HCT116 (cell line): ENCODE measurements around the gene SGMS1. TPM values are rescaled to one million over a fixed set of nuclear protein-coding genes. Genes with fewer than 3 reads are reported as not detected.

ENCODE experiments used
- ATAC-seq: fragments of 200-7000 bp; cut with Tn5 transposase; 2 replicates; pipeline ENCODE4 v1.9.1; 2020; ENCODE audit warnings: mild to moderate bottlenecking, moderate library complexity
- BruUV-seq: library from RNA; stranded (reverse); fragments of 400-500 nt; replicated peaks from 2 replicates; lab custom pipeline; 2021; lab: Mats Ljungman, UMichigan
- CTCF ChIA-PET: fragments of 300-600 bp; sonication (Branson Sonifier 250); formaldehyde crosslinking; loops from one replicate; lab custom pipeline; 2021; ENCODE audit warnings: antibody characterized with exemption; lab: Charles Lee
- POLR2A ChIA-PET: fragments of 300-600, 350-600 bp; sonication (Branson Sonifier 250); formaldehyde crosslinking; loops from one replicate; lab custom pipeline; 2021; ENCODE audit warnings: antibody characterized with exemption; lab: Charles Lee
- RAD21 ChIA-PET, 2 experiments: fragments of 300-600 bp; sonication (Branson Sonifier 250); formaldehyde crosslinking; loops; one replicate each; lab custom pipeline; 2023; ENCODE audit warnings: low total read pairs in 2 of 2; ENCODE audit not compliant: uncharacterized antibody in 2 of 2, unreplicated experiment in 2 of 2, low non-redundant PET in 1 of 2; lab: Charles Lee
- DNase-seq: peaks from one replicate; pipeline ENCODE4 v3.0.0-alpha.2; 2010; ENCODE audit warnings: low read depth, low spot score
- H2AFZ ChIP-seq: fragments of 200-600 bp; shearing (Covaris generic), sonication (generic); 2 replicates; pipeline ENCODE4 v1.6.1; 2017; ENCODE audit warnings: low read depth, mixed run types, mixed read lengths, antibody characterized with exemption, low read length; ENCODE audit not compliant: poor library complexity, severe bottlenecking
- H3K27ac ChIP-seq: 2 replicates; pipeline ENCODE4 v1.5.1; 2012; ENCODE audit warnings: low read depth, low read length
- H3K27me3 ChIP-seq: fragments of 200-600 bp; sonication (generic); 2 replicates; pipeline ENCODE4 v1.6.1; 2016; ENCODE audit warnings: mixed run types, low read length, mixed read lengths; ENCODE audit not compliant: insufficient read depth
- H3K36me3 ChIP-seq, 2 experiments: fragments of 200-500 bp in 1 of 2; fragments of 200-600 bp in 1 of 2; sonication (Bioruptor generic) in 1 of 2; sonication (generic) in 1 of 2; 2 replicates each; pipeline versions ENCODE4 v1.5.1 to v1.6.1; 2014 to 2016; ENCODE audit warnings: low read length in 2 of 2, inconsistent platforms in 1 of 2, mixed read lengths in 1 of 2, mixed run types in 1 of 2; ENCODE audit not compliant: insufficient read depth in 2 of 2, control insufficient read depth in 1 of 2
- H3K4me1 ChIP-seq, 2 experiments: fragments of 200-600 bp in 1 of 2; sonication (generic) in 1 of 2; 2 replicates each; pipeline versions ENCODE4 v1.5.1 to v1.6.1; 2012 to 2017; ENCODE audit warnings: low read length in 2 of 2, inconsistent platforms in 1 of 2, mild to moderate bottlenecking in 1 of 2, mixed read lengths in 1 of 2, mixed run types in 1 of 2, moderate library complexity in 1 of 2; ENCODE audit not compliant: insufficient read depth in 2 of 2, control insufficient read depth in 1 of 2
- H3K4me2 ChIP-seq: fragments of 200-600 bp; sonication (generic); 2 replicates; pipeline ENCODE4 v1.6.1; 2017; ENCODE audit warnings: mixed run types, low read length, mixed read lengths
- H3K4me3 ChIP-seq, 2 experiments: fragments of 200-600 bp in 1 of 2; sonication (generic) in 1 of 2; replicated peaks in 1 of 2; 2 replicates each; pipeline ENCODE4 v1.5.1; 2011 to 2016; ENCODE audit warnings: low read length in 2 of 2, control low read depth in 1 of 2, low read depth in 1 of 2, mild to moderate bottlenecking in 1 of 2, mixed read lengths in 1 of 2, mixed run types in 1 of 2
- H3K79me2 ChIP-seq: fragments of 200-600 bp; sonication (generic); 2 replicates; pipeline ENCODE4 v1.6.1; 2017; ENCODE audit warnings: mild to moderate bottlenecking, mixed run types, low read length, moderate library complexity, mixed read lengths; ENCODE audit not compliant: insufficient read depth
- H3K9ac ChIP-seq: fragments of 200-600 bp; sonication (generic); 2 replicates; pipeline ENCODE4 v1.6.1; 2016; ENCODE audit warnings: low read length, mixed read lengths
- H3K9me2 ChIP-seq: fragments of 200-600 bp; sonication (generic), shearing (Covaris generic); 2 replicates; pipeline ENCODE4 v1.6.1; 2017; ENCODE audit warnings: mixed run types, mild to moderate bottlenecking, moderate library complexity; ENCODE audit not compliant: insufficient read depth
- H3K9me3 ChIP-seq, 2 experiments: fragments of 200-500 bp in 1 of 2; fragments of 200-600 bp in 1 of 2; sonication (Bioruptor generic) in 1 of 2; sonication (generic) in 1 of 2; 2 replicates each; pipeline ENCODE4 v1.6.1; 2014 to 2017; ENCODE audit warnings: low read length in 2 of 2, mixed read lengths in 2 of 2, inconsistent platforms in 1 of 2, low read depth in 1 of 2, mild to moderate bottlenecking in 1 of 2, mixed run types in 1 of 2, moderate library complexity in 1 of 2; ENCODE audit not compliant: control insufficient read depth in 1 of 2, insufficient read depth in 1 of 2
- H4K20me1 ChIP-seq: fragments of 200-600 bp; sonication (generic), shearing (Covaris generic); 2 replicates; pipeline ENCODE4 v1.6.1; 2017; ENCODE audit warnings: mixed run types, mild to moderate bottlenecking, moderate library complexity; ENCODE audit not compliant: insufficient read depth
- CBX3 ChIP-seq: IDR thresholded peaks from 2 replicates; pipeline ENCODE4 v1.6.1; 2012; ENCODE audit warnings: low read depth
- ELF1 ChIP-seq: IDR thresholded peaks from 2 replicates; pipeline ENCODE4 v1.6.1; 2012; ENCODE audit warnings: low read depth, borderline replicate concordance
- REST ChIP-seq: IDR thresholded peaks from 2 replicates; pipeline ENCODE4 v1.6.1; 2012; ENCODE audit warnings: low read depth
- intact Hi-C: fragments of 100-400 bp; cut with micrococcal nuclease; formaldehyde crosslinking; loops from 2 replicates; pipeline ENCODE4 v1.10.0; 2022
- total RNA-seq: library from RNA; stranded (reverse); gene quantifications from one replicate; pipeline ENCODE4 v1.2.1, GENCODE V29; 2021; ENCODE audit not compliant: unreplicated experiment

The SGMS1 gene
- total RNA-seq, 1 experiment from 2014 or later = 29.1 TPM

GRCh38 chr10:50416881-50417280 lies 206.9 kb downstream of the SGMS1 start:
- TF ChIP-seq REST (no peak), ELF1 (no peak), CBX3 (no peak)
- ATAC-seq (no peak), DNase-seq (no peak)
- CTCF ChIA-PET = interaction anchor here (0.6 to 1.2 kb wide), 2 partner anchors 49 to 167 kb away, joined by 3 to 4 read pairs; no protein-coding TSS in a partner anchor
- no TSS peak for BruUV-seq
- no peaks in the 10 kb centered on the region for H3K36me3 ChIP-seq
- H3K79me2 ChIP-seq = peaks cover 52% of the 10 kb centered on the region
- no peak overlapping the region for H3K27ac ChIP-seq
- RAD21 ChIA-PET = interaction anchor here in 1 of 2 experiments (0.8 kb wide), 1 partner anchor 49 kb away, joined by 3 read pairs; no protein-coding TSS in a partner anchor
- H2AFZ ChIP-seq = no peak overlapping the region
- no peaks in the 10 kb centered on the region for H3K27me3 ChIP-seq
- POLR2A ChIA-PET = interaction anchor here (1.8 kb wide), 1 partner anchor 10 kb away, joined by 3 read pairs; no protein-coding TSS in a partner anchor
- peak overlapping the region; percentile 20 to 60; a peak in 2 of 4 replicates for H3K4me3 ChIP-seq
- H3K9me2 ChIP-seq = no peaks in the 10 kb centered on the region
- H3K9me3 ChIP-seq = no peaks in the 10 kb centered on the region
- no peak overlapping the region for H3K9ac ChIP-seq
- H4K20me1 ChIP-seq = no peaks in the 10 kb centered on the region
- H3K4me1 ChIP-seq = peaks cover 11 to 40% of the 10 kb centered on the region in 2 experiments
- peak overlapping the region; percentile 96; the same call in 1 of the 2 replicates for H3K4me2 ChIP-seq
- intact Hi-C loops = loop anchor here (5.0 kb wide), 1 partner anchor 205 kb away; the partner anchor contains the start of gene SGMS1
